AG08395 (cell line): ENCODE measurements around the gene LUM.
A peak's percentile ranks its signal among the peaks of the same experiment; 100 is the strongest.

Experiments used
- DNase-seq: peaks from one replicate; pipeline ENCODE4 v3.0.0; 2012; ENCODE audit warnings: mixed read lengths, low spot score

The LUM gene

GRCh38 chr12:91074851-91075250 lies 36.4 kb downstream of the LUM start:
- no peak for DNase-seq

GRCh38 chr12:91074154-91074709 lies 37.1 kb downstream of the LUM start:
- peak; percentile 2 for DNase-seq

GRCh38 chr12:91073426-91073825 lies 37.9 kb downstream of the LUM start:
- no peak for DNase-seq

GRCh38 chr12:91072931-91073330 lies 38.4 kb downstream of the LUM start:
- DNase-seq = no peak

DNA sequence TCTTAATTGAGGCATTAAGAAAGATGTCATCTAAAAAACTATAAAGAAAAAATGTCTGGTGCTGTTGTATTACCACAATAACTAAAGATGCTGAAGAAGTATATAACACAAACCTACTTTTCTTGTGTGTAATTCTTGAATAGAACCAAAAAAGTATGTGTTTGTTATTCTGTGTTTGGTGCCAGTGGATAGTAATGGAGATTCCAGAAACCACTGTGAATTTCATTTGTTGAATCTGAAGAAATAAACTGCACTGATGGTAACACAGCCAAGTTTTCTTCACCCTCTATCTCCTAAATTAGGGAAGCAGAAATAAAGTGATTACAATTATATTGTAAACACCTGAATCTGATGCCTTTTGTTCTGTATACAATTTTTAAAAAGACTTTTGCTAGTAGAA lies 40.4 kb downstream of the LUM start:
- DNase-seq = no peak

DNA sequence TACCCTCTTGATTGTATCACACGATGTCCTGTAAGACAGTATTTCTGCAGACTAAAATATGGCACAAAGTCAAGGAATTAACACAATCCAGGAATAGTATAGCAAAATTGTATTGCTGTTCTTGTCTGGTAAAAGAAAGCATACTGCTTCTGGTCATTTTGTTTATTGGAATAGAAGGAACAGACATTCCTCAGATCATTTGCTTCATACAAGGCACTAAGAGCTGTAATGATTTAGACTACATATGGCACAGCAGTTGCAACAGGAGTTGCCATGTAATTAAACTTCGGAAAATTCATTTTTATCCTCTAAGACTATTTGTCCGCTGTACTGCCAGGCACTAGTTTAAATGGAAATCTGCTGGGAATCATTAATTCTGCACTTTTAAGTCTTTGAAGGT lies 45.9 kb downstream of the LUM start:
- no peak for DNase-seq

DNA sequence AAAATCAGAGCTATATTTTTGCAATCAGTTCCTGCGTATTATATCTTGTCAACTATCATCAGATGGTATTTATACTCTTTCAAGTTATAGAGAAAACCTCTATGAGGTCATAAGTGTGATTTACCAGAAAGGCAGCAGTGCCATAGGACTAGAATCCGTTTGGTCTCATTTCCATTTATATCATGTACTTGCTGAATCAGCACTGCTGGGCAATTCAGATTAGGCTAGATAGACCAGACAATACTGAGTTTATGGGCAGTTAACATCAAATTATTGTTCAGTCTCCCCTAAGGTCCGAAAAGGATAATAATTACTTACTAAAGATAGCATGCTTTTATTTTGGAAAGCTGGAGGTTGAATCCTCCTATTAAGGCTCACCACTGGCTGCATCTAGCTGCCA lies 46.7 kb downstream of the LUM start:
- DNase-seq = no peak

DNA sequence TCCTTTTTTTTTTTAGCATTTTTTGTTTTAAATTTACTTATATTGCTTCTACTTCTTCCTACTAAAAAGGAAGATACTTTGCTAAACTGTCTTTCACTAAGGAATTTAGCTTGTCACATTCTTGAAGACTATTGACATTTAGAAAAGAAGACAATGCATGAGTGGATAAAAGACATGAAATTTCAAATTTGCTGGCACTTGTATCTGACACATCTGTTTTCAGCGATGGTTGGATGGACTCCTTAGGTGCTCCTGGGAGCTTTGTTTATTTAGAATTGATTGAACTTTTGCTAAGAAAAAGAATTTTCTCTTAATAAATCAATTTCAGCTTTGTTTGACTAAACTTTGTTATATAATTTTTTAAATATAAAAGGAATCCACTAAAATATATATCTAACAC lies 50.2 kb downstream of the LUM start:
- DNase-seq = no peak

DNA sequence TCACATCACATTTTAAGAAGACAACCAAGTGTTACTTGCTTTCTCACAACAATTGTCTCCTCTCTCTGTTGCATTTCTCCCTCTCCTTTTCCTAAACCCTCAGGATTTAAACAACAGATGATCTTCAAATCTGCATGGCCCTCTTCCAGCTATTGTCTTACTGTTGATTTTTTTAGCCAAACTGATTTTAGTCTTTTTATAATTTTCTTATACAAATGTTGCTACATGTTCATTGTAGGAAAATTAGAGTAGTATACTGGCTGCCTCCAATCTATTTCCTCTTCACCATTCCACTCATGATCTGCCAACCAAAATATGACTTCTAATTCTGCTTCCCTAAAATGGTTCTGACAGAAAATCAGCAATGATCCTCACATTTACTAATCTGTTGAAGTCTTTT lies 52.1 kb downstream of the LUM start:
- no peak for DNase-seq

DNA sequence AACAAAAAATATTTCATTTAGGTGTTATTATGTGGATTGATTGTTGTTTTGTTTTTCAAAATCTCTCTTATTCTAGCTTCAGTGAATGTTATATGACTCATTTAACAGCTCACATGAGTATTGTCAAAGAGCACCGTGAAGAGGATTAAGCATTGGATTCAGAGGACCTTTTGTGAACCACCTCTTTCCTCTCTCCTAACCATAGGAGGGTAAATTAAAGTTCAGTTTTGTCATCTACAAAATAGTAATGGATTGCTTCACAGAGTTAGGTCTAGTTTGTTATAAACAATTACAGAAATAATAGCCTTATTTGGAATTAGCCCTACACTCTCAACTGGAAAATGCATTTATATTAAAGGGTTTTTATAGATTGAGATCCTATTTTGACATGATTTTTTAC lies 52.5 kb downstream of the LUM start:
- peak; percentile 20 for DNase-seq

GRCh38 chr12:91057368-91058165 lies 53.7 kb downstream of the LUM start, which contains the start of gene KERA:
KERA (minus strand) TSS chr12:91058024; CDS start chr12:91056281, 1,743 bp downstream.
- DNase-seq = no peak

- DNase-seq = no peak
Observed at GRCh38 chr12:91056488-91056887, 54.8 kb downstream of the LUM start.

DNA sequence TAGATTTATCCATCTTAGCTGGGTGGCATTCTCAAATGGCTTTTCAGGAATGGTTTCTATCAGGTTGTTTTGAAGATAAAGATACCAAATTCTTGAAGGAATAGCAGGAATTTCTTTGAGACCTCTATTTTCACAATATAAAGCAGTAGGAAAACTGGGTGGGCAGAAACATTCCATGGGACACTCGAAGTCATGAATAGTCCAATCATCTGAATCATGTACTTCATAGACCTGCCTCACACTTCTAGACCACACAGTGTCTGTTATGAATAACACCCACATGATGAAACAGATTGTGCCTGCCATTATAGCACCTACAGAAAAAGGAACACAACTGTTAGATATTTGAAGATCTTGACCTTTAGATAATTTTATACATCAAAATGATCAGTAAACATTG lies 55.3 kb downstream of the LUM start:
- DNase-seq = no peak

DNA sequence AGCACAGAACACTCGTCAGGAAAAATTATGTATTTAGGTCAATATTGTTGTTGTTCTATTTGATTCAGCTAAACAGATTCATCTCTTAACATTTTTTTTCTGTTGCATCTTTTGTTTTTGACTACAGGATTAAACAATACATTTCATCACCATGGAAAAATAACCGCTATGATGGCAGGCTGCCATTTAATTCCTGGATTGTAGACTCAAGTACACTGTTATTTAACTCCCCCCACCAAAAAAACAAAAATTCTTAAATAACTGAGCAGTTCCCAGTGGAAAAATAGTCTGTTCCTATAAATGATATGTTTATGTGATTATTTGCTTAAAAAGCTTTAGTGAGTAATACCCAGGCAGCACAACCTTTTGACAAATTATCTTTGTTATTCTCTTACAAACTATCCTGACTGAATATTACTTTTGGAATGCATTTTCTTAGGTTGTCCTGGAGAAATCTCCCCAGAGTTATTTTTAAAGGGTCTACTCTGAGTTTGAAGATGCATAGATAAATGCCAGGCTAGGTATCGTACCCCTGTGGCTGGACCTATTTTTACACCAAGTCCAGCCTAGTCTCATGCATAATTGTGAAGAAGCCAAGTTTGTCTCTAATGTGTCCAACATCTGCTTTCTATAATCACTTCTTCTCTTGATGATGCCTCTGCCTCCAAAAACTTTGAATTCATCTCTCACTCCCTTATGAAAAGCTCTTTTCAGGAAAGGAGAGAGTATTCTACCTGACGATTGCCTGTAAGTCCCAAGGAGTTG lies 57.2 kb downstream of the LUM start:
- peak; percentile 57 for DNase-seq
